Measurements from ENCODE around the gene PLXNA2. TPM values are rescaled to one million over a fixed set of nuclear protein-coding genes. Genes with fewer than 3 reads are reported as not detected.

The PLXNA2 gene
- total and polyA plus RNA-seq, 3 donors from 2014 or later: 4.1 to 5.5 (median 4.7) TPM

GRCh38 chr1:208105756-208106155 is 138.4 kb downstream of the PLXNA2 start:
- WGBS, 2 donors: 51 to 62% methylated on average over 4 to 5 of the region's 5 CpGs
- Histone ChIP-seq H3K27ac (no peak overlapping the region), H3K4me1 (peaks cover 12% of the 10 kb centered on the region), H3K27me3 (no peaks in the 10 kb centered on the region), H3K36me3 (ENCODE audit: low read depth, missing control alignments) (no peaks in the 10 kb centered on the region), H3K4me3 (no peak overlapping the region), H3K9me3 (no peaks in the 10 kb centered on the region)
- intact Hi-C loops (cut with DNase I; ENCODE audit: low total_unique reads): no loop called here
- DNase-seq: no peak
- TF ChIP-seq POLR2A (IDR thresholded peaks at IDR 0.05) (no peak), CTCF (IDR thresholded peaks at IDR 0.05) (no peak)

DNA sequence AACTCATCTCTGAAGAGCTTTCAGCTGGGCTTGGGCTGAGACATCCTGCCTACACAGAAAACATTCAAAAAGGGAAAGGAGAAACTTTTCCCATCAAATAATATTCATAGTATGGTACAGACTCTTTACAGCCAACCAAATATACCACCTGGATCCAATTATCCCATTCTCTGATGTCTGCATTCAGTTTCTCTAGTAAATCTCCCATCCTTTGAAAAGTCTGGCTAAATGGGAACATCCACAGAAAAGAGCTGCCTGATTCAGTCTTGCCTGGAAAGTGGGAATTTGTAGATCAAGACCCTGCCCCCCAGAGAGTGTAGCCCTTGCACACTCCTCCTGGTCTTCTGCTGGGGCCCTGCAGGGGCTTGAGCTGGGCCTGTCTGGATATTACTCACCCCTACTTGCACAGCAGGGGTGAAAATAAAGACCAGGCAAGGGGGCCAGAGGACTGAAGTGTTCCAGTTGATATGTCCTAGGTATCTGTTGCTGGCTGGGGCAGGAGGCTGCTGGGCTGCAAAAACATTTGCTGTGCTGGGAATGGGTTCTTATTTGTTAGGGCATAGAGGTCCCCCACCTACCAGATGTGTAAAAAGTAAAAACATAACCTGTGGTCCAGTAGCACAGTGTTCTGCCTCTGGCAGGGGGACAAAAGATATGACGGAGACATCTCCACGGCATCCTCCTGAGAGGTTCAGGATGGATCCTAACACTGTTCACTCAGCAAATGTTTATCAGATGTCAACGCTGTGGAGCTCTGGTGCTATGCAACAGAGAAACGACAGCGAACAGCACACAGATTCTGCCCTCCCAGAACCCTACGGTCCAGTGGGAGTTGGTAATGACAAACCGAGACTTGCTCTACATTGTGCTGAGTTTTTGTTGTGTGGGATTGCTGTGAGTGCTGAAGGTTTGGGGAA is 140.3 kb downstream of the PLXNA2 start:
- Histone ChIP-seq H3K9me3 (no peaks in the 10 kb centered on the region), H3K4me3 (no peak overlapping the region), H3K27ac (no peak overlapping the region), H3K4me1 (peaks cover 14% of the 10 kb centered on the region), H3K36me3 (ENCODE audit: low read depth, missing control alignments) (no peaks in the 10 kb centered on the region), H3K27me3 (no peaks in the 10 kb centered on the region)
- intact Hi-C loops (cut with DNase I; ENCODE audit: low total_unique reads): no loop called here
- no peak for TF ChIP-seq CTCF (IDR thresholded peaks at IDR 0.05)
- no peak for TF ChIP-seq POLR2A (IDR thresholded peaks at IDR 0.05)
- DNase-seq: no peak
- WGBS, 2 donors: 71 to 91% methylated on average over 7 of the region's 7 CpGs

DNA sequence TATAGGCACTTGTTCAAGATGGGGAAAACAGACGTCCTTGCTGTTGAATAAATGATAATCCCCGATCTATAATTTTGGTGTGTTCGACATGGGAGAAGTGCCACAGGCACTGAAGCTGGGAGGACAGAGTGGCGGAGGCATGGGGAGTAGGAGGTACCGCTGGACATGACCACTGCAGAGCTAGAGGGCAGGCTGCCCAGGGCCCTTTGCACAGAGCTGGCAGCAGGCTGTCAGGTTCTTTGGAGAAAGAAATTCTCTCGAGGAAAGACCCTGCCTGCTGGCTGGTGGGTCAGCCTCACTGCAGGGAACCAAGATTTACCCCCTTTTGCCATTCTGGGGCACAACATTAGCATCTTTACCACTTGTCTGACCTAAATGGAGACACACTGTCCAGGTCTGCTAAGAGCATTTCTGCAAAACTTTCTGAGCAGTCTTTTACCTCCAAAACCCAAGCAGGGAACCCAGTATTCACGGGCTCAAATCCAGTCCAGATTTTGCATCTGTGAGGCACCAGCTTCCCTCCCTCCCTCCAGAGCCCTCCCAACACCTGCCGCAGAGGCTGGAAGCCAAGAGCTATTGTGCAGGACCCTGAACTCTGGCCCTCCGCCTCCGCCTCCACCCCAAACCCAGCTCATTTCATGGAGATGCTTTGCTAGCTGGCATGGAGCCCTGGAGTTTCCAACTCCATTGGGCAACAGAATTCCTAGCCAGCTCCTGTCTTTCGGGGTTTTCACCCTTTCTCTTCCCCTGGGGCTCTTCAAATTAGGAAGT is 142.3 kb downstream of the PLXNA2 start:
- WGBS, 2 donors: 66 to 71% methylated on average over 11 of the region's 11 CpGs
- no peak overlapping the region for H3K4me3 ChIP-seq
- no peaks in the 10 kb centered on the region for H3K27me3 ChIP-seq
- H3K36me3 ChIP-seq (ENCODE audit: low read depth, missing control alignments): no peaks in the 10 kb centered on the region
- DNase-seq: peak; percentile 45
- no peaks in the 10 kb centered on the region for H3K9me3 ChIP-seq
- H3K27ac ChIP-seq: no peak overlapping the region
- intact Hi-C loops (cut with DNase I; ENCODE audit: low total_unique reads): no loop called here
- H3K4me1 ChIP-seq: peaks cover 14% of the 10 kb centered on the region
- no peak for TF ChIP-seq CTCF (IDR thresholded peaks at IDR 0.05)
- no peak for TF ChIP-seq POLR2A (IDR thresholded peaks at IDR 0.05)

GRCh38 chr1:208100906-208101305 is 143.3 kb downstream of the PLXNA2 start:
- H3K36me3 ChIP-seq (ENCODE audit: low read depth, missing control alignments): no peaks in the 10 kb centered on the region
- H3K4me3 ChIP-seq: no peak overlapping the region
- 56 to 77% methylated on average over 5 of the region's 5 CpGs for WGBS, 2 donors
- TF ChIP-seq CTCF (IDR thresholded peaks at IDR 0.05): no peak
- TF ChIP-seq POLR2A (IDR thresholded peaks at IDR 0.05): no peak
- no peaks in the 10 kb centered on the region for H3K27me3 ChIP-seq
- no peak for DNase-seq
- H3K27ac ChIP-seq: no peak overlapping the region
- intact Hi-C loops (cut with DNase I; ENCODE audit: low total_unique reads): no loop called here
- peaks cover 14% of the 10 kb centered on the region for H3K4me1 ChIP-seq
- H3K9me3 ChIP-seq: no peaks in the 10 kb centered on the region
